ENCODE data around the gene ZIC4.

DNA sequence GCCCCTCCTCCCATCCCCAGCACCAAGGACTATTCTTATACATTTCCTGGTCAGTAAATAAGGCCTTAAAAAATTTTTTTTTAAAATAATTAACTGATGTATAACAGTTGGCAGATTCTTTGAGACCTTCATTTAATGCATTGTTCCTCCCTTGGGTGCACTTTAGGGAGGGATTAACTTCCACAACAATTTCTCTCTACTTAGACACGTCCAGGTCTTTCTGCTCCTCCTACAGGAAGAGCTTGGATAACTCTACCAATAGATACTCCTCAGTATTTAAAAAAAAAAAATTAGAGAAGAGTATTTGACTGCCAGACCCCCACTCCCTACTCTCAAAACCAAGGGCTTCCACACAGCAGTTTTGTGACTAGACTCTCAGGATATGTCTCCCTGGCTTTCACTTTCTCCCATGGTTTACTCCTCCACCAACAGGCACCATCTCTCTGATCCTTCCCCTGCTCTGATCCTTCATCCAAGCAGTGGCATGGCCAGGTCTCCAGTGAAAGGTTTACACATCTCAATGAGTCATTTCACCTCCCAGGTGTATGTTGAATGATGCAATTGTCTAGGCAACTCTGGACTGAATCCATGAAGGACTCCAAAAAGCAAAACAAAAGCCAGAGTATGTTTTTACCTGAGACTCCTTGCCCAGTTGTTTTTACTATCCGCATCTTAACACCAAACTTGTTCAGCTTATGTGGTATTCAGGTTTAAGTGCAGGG, 7.4 kb downstream of the ZIC4 start:
- TF ChIP-seq, protein P1, sequence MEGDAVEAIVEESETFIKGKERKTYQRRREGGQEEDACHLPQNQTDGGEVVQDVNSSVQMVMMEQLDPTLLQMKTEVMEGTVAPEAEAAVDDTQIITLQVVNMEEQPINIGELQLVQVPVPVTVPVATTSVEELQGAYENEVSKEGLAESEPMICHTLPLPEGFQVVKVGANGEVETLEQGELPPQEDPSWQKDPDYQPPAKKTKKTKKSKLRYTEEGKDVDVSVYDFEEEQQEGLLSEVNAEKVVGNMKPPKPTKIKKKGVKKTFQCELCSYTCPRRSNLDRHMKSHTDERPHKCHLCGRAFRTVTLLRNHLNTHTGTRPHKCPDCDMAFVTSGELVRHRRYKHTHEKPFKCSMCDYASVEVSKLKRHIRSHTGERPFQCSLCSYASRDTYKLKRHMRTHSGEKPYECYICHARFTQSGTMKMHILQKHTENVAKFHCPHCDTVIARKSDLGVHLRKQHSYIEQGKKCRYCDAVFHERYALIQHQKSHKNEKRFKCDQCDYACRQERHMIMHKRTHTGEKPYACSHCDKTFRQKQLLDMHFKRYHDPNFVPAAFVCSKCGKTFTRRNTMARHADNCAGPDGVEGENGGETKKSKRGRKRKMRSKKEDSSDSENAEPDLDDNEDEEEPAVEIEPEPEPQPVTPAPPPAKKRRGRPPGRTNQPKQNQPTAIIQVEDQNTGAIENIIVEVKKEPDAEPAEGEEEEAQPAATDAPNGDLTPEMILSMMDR (IDR thresholded peaks at IDR 0.05; ENCODE audit: low read depth, low read length) = no peak
- TF ChIP-seq EZH2phosphoT487 (IDR thresholded peaks at IDR 0.05; ENCODE audit: low read depth) = no peak

Data from OCI-LY3 (cell line).